Mesenchymal stem cell (in vitro differentiated cells and primary cell): ENCODE results near the gene RPTOR.
A peak's percentile ranks its signal among the peaks of the same experiment; 100 is the strongest.

Experiments
- DNase-seq: peaks from one replicate; pipeline ENCODE4 v3.0.0-alpha.2; 2013
- H2AFZ ChIP-seq: one replicate; pipeline ENCODE4 v1.6.1; 2013; ENCODE audit warnings: low read depth, mild to moderate bottlenecking, control low read depth, inconsistent platforms, low read length, moderate library complexity
- H2AK5ac ChIP-seq: 2 replicates; pipeline ENCODE4 v1.6.1; 2013; ENCODE audit warnings: low read length, moderate library complexity, mild to moderate bottlenecking, inconsistent platforms; ENCODE audit not compliant: severe bottlenecking
- H2BK120ac ChIP-seq: one replicate; pipeline ENCODE4 v1.6.1; 2013; ENCODE audit warnings: low read depth, mild to moderate bottlenecking, inconsistent platforms, low read length, moderate library complexity
- H2BK12ac ChIP-seq, 2 experiments: one replicate each; pipeline ENCODE4 v1.6.1; 2013; ENCODE audit warnings: inconsistent platforms in 2 of 2, low read length in 2 of 2, mild to moderate bottlenecking in 2 of 2, moderate library complexity in 2 of 2, control low read depth in 1 of 2
- H2BK15ac ChIP-seq: one replicate; pipeline ENCODE4 v1.6.1; 2013; ENCODE audit warnings: mild to moderate bottlenecking, low read depth, inconsistent platforms; ENCODE audit not compliant: poor library complexity, severe bottlenecking
- H2BK5ac ChIP-seq: 2 replicates; pipeline ENCODE4 v1.6.1; 2013; ENCODE audit warnings: low read depth, mild to moderate bottlenecking, low read length, control low read depth, inconsistent platforms; ENCODE audit not compliant: poor library complexity, severe bottlenecking
- H3K14ac ChIP-seq, 2 experiments: one replicate each; pipeline ENCODE4 v1.6.1; 2013; ENCODE audit warnings: inconsistent platforms in 2 of 2, low read length in 2 of 2, control low read depth in 1 of 2, mild to moderate bottlenecking in 1 of 2, moderate library complexity in 1 of 2
- H3K18ac ChIP-seq, 2 experiments: one replicate each; pipeline ENCODE4 v1.6.1; 2013; ENCODE audit warnings: inconsistent platforms in 2 of 2, low read length in 2 of 2, control low read depth in 1 of 2, low read depth in 1 of 2, mild to moderate bottlenecking in 1 of 2
- H3K23ac ChIP-seq, 2 experiments: one replicate each; pipeline ENCODE4 v1.6.1; 2013; ENCODE audit warnings: inconsistent platforms in 2 of 2, low read length in 2 of 2, mild to moderate bottlenecking in 2 of 2, moderate library complexity in 2 of 2, control low read depth in 1 of 2
- H3K27ac ChIP-seq: 2 replicates; pipeline ENCODE4 v1.5.1; 2013; ENCODE audit warnings: mild to moderate bottlenecking, moderate library complexity, low read length, control low read depth, inconsistent platforms; ENCODE audit not compliant: poor library complexity, severe bottlenecking
- H3K27me3 ChIP-seq, 2 experiments: 2 replicates each; pipeline versions ENCODE4 v1.6.1 to v1.7.0; 2013; ENCODE audit warnings: low read length in 2 of 2, mild to moderate bottlenecking in 2 of 2, moderate library complexity in 2 of 2, control low read depth in 1 of 2, inconsistent platforms in 1 of 2; ENCODE audit not compliant: control insufficient read depth in 1 of 2, insufficient read depth in 1 of 2
- H3K36me3 ChIP-seq, 2 experiments: 2 replicates each; pipeline versions ENCODE4 v1.6.1 to v1.7.0; 2013; ENCODE audit warnings: low read length in 2 of 2, control low read depth in 1 of 2, inconsistent platforms in 1 of 2, low read depth in 1 of 2, mild to moderate bottlenecking in 1 of 2; ENCODE audit not compliant: insufficient read depth in 2 of 2, control insufficient read depth in 1 of 2
- H3K4ac ChIP-seq, 2 experiments: one replicate each; pipeline ENCODE4 v1.6.1; 2013; ENCODE audit warnings: inconsistent platforms in 2 of 2, low read length in 2 of 2, mild to moderate bottlenecking in 2 of 2, moderate library complexity in 2 of 2, control low read depth in 1 of 2, low read depth in 1 of 2
- H3K4me1 ChIP-seq: 2 replicates; pipeline ENCODE4 v1.6.1; 2013; ENCODE audit warnings: low read depth, low read length, control low read depth; ENCODE audit not compliant: control insufficient read depth, insufficient read depth
- H3K4me2 ChIP-seq: 2 replicates; pipeline ENCODE4 v1.6.1; 2013; ENCODE audit warnings: low read length, mild to moderate bottlenecking, inconsistent platforms; ENCODE audit not compliant: poor library complexity, severe bottlenecking
- H3K4me3 ChIP-seq, 2 experiments: 2 replicates each; pipeline versions ENCODE4 v1.5.1 to v1.7.0; 2013; ENCODE audit warnings: low read length in 2 of 2, mild to moderate bottlenecking in 2 of 2, control low read depth in 1 of 2, low read depth in 1 of 2; ENCODE audit not compliant: insufficient read depth in 1 of 2
- H3K79me1 ChIP-seq: replicated peaks from 2 replicates; pipeline ENCODE4 v1.6.1; 2013; ENCODE audit warnings: mild to moderate bottlenecking, control low read depth, low read length, inconsistent platforms; ENCODE audit not compliant: poor library complexity, severe bottlenecking
- H3K9ac ChIP-seq: 2 replicates; pipeline ENCODE4 v1.7.0; 2013; ENCODE audit warnings: mild to moderate bottlenecking, low read length, moderate library complexity
- H3K9me3 ChIP-seq: 2 replicates; pipeline ENCODE4 v1.7.0; 2013; ENCODE audit warnings: mild to moderate bottlenecking, low read length; ENCODE audit not compliant: control insufficient read depth
- H4K8ac ChIP-seq: one replicate; pipeline ENCODE4 v1.6.1; 2013; ENCODE audit warnings: inconsistent platforms, mild to moderate bottlenecking, low read length, moderate library complexity
- H4K91ac ChIP-seq: one replicate; pipeline ENCODE4 v1.6.1; 2013; ENCODE audit warnings: mild to moderate bottlenecking, low read length, inconsistent platforms
- WGBS: methylation state at CpG from one replicate; pipeline ENCODE4 v1.1.7; 2013; ENCODE audit warnings: mixed read lengths; 5-methylcytosine and 5-hydroxymethylcytosine counted together

Gene RPTOR

DNA sequence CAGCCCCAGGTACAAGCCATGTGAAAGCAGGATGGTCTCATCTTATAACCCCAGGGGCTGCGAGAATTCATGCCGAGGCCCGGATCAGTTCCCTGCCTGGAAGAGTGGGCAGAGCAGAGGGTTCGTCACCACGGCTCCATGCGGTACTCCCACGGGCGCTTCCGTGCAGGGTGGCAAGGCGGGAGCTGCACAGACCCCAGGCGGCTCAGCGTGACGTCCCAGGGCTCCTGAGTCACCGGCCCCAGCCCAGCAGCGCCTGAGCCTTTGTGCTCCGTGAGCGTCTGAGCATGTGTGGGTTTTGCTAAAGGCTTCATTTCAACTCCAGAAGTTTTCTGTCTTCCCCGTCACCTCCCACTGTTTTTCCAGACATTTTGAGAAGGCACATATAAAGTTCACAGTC is 375.8 kb downstream of the RPTOR start:
- H3K27ac ChIP-seq, result no peak overlapping the region
- H3K9ac ChIP-seq, result no peak overlapping the region
- no peak overlapping the region for H2BK12ac ChIP-seq
- no peak overlapping the region for H3K18ac ChIP-seq
- H2BK5ac ChIP-seq, result no peak overlapping the region
- no peaks in the 10 kb centered on the region for H3K79me1 ChIP-seq
- H3K14ac ChIP-seq, result no peak overlapping the region
- no peaks in the 10 kb centered on the region for H3K9me3 ChIP-seq
- no peak overlapping the region for H3K4me3 ChIP-seq
- H3K23ac ChIP-seq, result no peak overlapping the region
- no peak for DNase-seq
- no peak overlapping the region for H3K4ac ChIP-seq
- H3K27me3 ChIP-seq, result no peaks in the 10 kb centered on the region
- H3K36me3 ChIP-seq, result peaks cover 60 to 62% of the 10 kb centered on the region in 2 experiments
- WGBS, result 97% methylated on average over 18 of the region's 18 CpGs
- H3K4me1 ChIP-seq, result peaks cover 27% of the 10 kb centered on the region
- H3K4me2 ChIP-seq, result peak overlapping the region; percentile 27
- H4K91ac ChIP-seq, result no peak overlapping the region
- no peak overlapping the region for H4K8ac ChIP-seq
- no peak overlapping the region for H2AFZ ChIP-seq
- no peak overlapping the region for H2BK120ac ChIP-seq
- no peak overlapping the region for H2BK15ac ChIP-seq
- H2AK5ac ChIP-seq, result no peak overlapping the region

DNA sequence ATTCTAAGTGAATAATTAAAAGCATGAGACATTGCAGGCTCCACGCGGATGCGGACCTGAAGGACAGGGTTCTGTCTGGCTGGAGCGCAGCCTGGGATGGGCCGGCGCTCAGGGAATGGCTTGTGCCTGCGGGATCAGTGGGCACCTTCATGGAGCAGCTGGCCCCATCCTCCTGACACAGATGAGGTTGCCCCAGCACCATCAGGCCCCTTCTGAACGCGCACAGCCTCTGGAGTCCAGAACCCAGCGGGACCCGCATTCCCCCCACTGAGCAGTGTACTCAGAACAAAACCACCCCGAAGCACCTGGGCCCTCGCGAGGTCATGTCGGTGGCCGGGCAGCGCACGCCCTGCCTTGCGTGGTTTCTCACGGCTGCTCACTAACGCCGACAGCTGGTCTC is 376.5 kb downstream of the RPTOR start:
- H3K36me3 ChIP-seq, result peaks cover 61 to 62% of the 10 kb centered on the region in 2 experiments
- no peak overlapping the region for H4K8ac ChIP-seq
- H3K23ac ChIP-seq, result no peak overlapping the region
- no peak overlapping the region for H2AFZ ChIP-seq
- no peak overlapping the region for H2BK15ac ChIP-seq
- no peak overlapping the region for H4K91ac ChIP-seq
- peaks cover 32% of the 10 kb centered on the region for H3K4me1 ChIP-seq
- H2BK120ac ChIP-seq, result no peak overlapping the region
- DNase-seq, result no peak
- H3K9ac ChIP-seq, result no peak overlapping the region
- no peaks in the 10 kb centered on the region for H3K27me3 ChIP-seq
- no peak overlapping the region for H3K4ac ChIP-seq
- no peak overlapping the region for H3K27ac ChIP-seq
- H2BK5ac ChIP-seq, result no peak overlapping the region
- H3K9me3 ChIP-seq, result no peaks in the 10 kb centered on the region
- H3K4me3 ChIP-seq, result no peak overlapping the region
- no peak overlapping the region for H3K18ac ChIP-seq
- no peak overlapping the region for H3K14ac ChIP-seq
- 93% methylated on average over 21 of the region's 22 CpGs for WGBS
- no peak overlapping the region for H2BK12ac ChIP-seq
- H2AK5ac ChIP-seq, result no peak overlapping the region
- H3K79me1 ChIP-seq, result no peaks in the 10 kb centered on the region
- no peak overlapping the region for H3K4me2 ChIP-seq

DNA sequence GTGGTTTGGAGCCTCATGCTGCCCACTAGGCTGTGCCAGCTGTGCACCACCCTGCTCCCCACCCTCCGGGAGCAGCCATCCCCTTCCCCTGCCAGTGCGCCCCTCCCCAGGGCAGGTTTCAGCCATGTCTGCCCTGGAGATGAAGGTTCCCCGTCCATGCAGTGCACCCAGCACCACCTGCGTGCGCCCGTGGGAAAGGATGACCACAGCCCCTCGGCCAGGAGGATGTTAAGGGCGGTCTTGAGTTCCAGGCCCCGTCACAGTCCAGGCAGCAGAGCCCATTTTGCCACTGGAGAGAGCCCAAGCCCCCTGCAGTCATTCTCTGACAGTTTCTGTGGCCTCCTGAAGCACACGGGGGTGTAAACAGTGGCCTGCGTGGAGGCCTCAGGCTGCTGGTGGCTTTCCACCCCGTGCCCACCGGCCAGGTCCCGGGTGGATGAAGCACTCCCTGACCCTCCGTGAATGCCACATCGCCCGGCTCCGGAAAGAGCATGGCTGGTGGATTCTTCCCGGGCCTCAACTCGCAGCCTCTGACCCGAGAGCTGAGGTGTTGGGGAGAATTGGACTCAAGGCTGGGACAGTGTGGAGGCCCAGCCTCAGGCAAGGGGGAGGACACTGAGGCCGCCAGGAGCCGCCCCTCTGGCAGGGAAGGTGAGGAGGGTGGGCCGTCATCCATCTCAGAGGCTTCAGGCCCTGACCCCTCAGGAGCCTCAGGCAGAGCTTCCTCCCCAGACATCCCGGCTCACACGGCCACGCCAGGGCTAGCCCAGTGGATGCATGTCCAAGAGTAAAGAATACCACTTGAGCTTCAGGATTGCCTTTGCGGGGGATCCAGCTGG is 377.3 kb downstream of the RPTOR start:
- Histone ChIP-seq H3K4me1 (peaks cover 35% of the 10 kb centered on the region), H3K18ac (no peak overlapping the region), H3K14ac (no peak overlapping the region), H4K8ac (no peak overlapping the region), H3K4ac (no peak overlapping the region), H3K4me3 (no peak overlapping the region), H4K91ac (no peak overlapping the region), H2BK120ac (no peak overlapping the region), H2BK12ac (no peak overlapping the region), H3K36me3 (peaks cover 55 to 64% of the 10 kb centered on the region in 2 experiments), H2BK15ac (no peak overlapping the region), H3K79me1 (no peaks in the 10 kb centered on the region), H2AFZ (no peak overlapping the region), H2AK5ac (no peak overlapping the region), H3K9me3 (no peaks in the 10 kb centered on the region), H3K9ac (no peak overlapping the region), H2BK5ac (no peak overlapping the region), H3K23ac (no peak overlapping the region), H3K27ac (no peak overlapping the region), H3K27me3 (no peaks in the 10 kb centered on the region), H3K4me2 (no peak overlapping the region)
- no peak for DNase-seq
- 95% methylated on average over 28 of the region's 28 CpGs for WGBS

DNA sequence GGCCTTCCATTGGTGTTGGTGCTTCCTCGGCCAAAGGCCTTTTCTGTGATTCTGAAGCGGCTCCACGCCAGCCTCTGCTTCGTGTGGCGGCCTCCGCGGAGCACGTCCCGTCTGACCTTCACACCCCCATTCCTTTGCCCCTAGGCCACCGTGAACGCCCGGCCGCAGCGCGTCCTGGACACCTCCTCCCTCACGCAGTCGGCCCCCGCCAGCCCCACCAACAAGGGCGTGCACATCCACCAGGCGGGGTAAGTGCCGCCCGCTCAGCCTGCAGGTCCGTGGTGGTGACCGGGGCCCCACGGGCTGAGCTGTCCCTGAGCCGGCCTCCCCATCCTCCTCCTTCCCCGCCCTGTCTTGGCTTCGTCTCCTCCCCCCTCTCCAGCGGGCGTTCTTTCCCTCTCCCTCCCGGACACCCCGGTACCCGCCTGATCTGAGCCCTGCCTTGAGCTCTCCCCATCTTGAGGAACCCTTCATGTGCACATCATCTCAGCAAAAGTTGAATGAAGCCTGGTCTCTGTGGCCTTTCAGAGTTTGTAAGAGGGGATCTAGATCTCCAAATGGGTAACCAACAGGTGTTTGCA is 378.0 kb downstream of the RPTOR start:
- no peak overlapping the region for H3K14ac ChIP-seq
- H3K27me3 ChIP-seq, result no peaks in the 10 kb centered on the region
- no peak overlapping the region for H4K91ac ChIP-seq
- no peak overlapping the region for H3K18ac ChIP-seq
- H3K79me1 ChIP-seq, result no peaks in the 10 kb centered on the region
- H2AK5ac ChIP-seq, result no peak overlapping the region
- WGBS, result 91% methylated on average over 31 of the region's 33 CpGs
- H2BK5ac ChIP-seq, result no peak overlapping the region
- no peak overlapping the region for H2BK15ac ChIP-seq
- no peak overlapping the region for H3K23ac ChIP-seq
- H3K9me3 ChIP-seq, result no peaks in the 10 kb centered on the region
- no peak overlapping the region for H4K8ac ChIP-seq
- H3K4me1 ChIP-seq, result peaks cover 41% of the 10 kb centered on the region
- H3K4me3 ChIP-seq, result no peak overlapping the region
- no peak overlapping the region for H2BK120ac ChIP-seq
- H3K4ac ChIP-seq, result no peak overlapping the region
- H3K27ac ChIP-seq, result no peak overlapping the region
- peaks cover 54 to 70% of the 10 kb centered on the region in 2 experiments for H3K36me3 ChIP-seq
- H2BK12ac ChIP-seq, result no peak overlapping the region
- H3K4me2 ChIP-seq, result no peak overlapping the region
- no peak overlapping the region for H3K9ac ChIP-seq
- no peak overlapping the region for H2AFZ ChIP-seq
- DNase-seq, result no peak
